ENCODE results near the gene PATJ. TPM values are rescaled to one million over a fixed set of nuclear protein-coding genes. Genes with fewer than 3 reads are reported as not detected.

Gene PATJ
- total and polyA plus RNA-seq, 7 donors: 2.0 to 49.9 (median 17.1) TPM

GRCh38 chr1:62131093-62131725 lies 388.9 kb downstream of the PATJ start:
- WGBS, 3 donors: 73 to 76% (median 74%) methylated on average over 6 of the region's 6 CpGs
- DNase-seq (no peak), ATAC-seq (peak; percentile 74 to 88 (median 85))
- Histone ChIP-seq H3K4me3 (no peak overlapping the region), H3K4me1 (no peaks in the 10 kb centered on the region), H3K27ac (no peak overlapping the region), H3K9me3 (no peaks in the 10 kb centered on the region), H3K27me3 (ENCODE audit: insufficient read depth in 3 of 3, low read length in 2 of 3) (no peaks in the 10 kb centered on the region), H3K36me3 (ENCODE audit: insufficient read depth in 1 of 2, low read depth in 1 of 2) (peaks cover 0 to 64% of the 10 kb centered on the region in 2 donors)
- intact Hi-C loops (cut with DNase I): loop anchor here in 1 of 2 donors (5.0 kb wide), 1 partner anchor 49 kb away; no protein-coding TSS in a partner anchor
- peak; percentile 71 for TF ChIP-seq CTCF (IDR thresholded peaks at IDR 0.05)

GRCh38 chr1:62138029-62138428 lies 395.7 kb downstream of the PATJ start:
- Histone ChIP-seq H3K36me3 (ENCODE audit: insufficient read depth in 1 of 2, low read depth in 1 of 2) (peaks cover 0 to 8% of the 10 kb centered on the region in 2 donors), H3K9me3 (no peaks in the 10 kb centered on the region), H3K4me3 (no peak overlapping the region), H3K27me3 (ENCODE audit: insufficient read depth in 3 of 3, low read length in 2 of 3) (no peaks in the 10 kb centered on the region), H3K27ac (no peak overlapping the region), H3K4me1 (peaks cover 8% of the 10 kb centered on the region)
- no peak for ATAC-seq
- 73 to 90% (median 86%) methylated on average over 3 of the region's 3 CpGs for WGBS, 3 donors
- TF ChIP-seq CTCF (IDR thresholded peaks at IDR 0.05): no peak
- intact Hi-C loops (cut with DNase I): no loop called here
- no peak for DNase-seq

GRCh38 chr1:62139410-62139809 lies 397.1 kb downstream of the PATJ start:
- intact Hi-C loops (cut with DNase I): no loop called here
- no peak for DNase-seq
- 37 to 81% (median 45%) methylated on average over 1 of the region's 1 CpG for WGBS, 3 donors
- Histone ChIP-seq H3K27ac (no peak overlapping the region), H3K9me3 (no peaks in the 10 kb centered on the region), H3K4me1 (peaks cover 8% of the 10 kb centered on the region), H3K4me3 (no peak overlapping the region), H3K27me3 (ENCODE audit: insufficient read depth in 3 of 3, low read length in 2 of 3) (no peaks in the 10 kb centered on the region), H3K36me3 (ENCODE audit: insufficient read depth in 1 of 2, low read depth in 1 of 2) (peaks cover 0 to 4% of the 10 kb centered on the region in 2 donors)
- ATAC-seq: peak in 3 of 4 donors; percentile 37 to 67 (median 57)
- no peak for TF ChIP-seq CTCF (IDR thresholded peaks at IDR 0.05)

GRCh38 chr1:62140666-62141065 lies 398.4 kb downstream of the PATJ start:
- DNase-seq: no peak
- Histone ChIP-seq H3K27me3 (ENCODE audit: insufficient read depth in 3 of 3, low read length in 2 of 3) (no peaks in the 10 kb centered on the region), H3K9me3 (no peaks in the 10 kb centered on the region), H3K4me1 (peaks cover 8% of the 10 kb centered on the region), H3K4me3 (no peak overlapping the region), H3K27ac (no peak overlapping the region), H3K36me3 (ENCODE audit: insufficient read depth in 1 of 2, low read depth in 1 of 2) (peaks cover 0 to 4% of the 10 kb centered on the region in 2 donors)
- WGBS, 3 donors: 72 to 88% (median 78%) methylated on average over 4 of the region's 4 CpGs
- intact Hi-C loops (cut with DNase I): no loop called here
- no peak for TF ChIP-seq CTCF (IDR thresholded peaks at IDR 0.05)
- no peak for ATAC-seq

- ATAC-seq (no peak), DNase-seq (no peak)
- H3K27ac ChIP-seq: no peak overlapping the region
- H3K9me3 ChIP-seq: no peaks in the 10 kb centered on the region
- H3K4me1 ChIP-seq: peaks cover 8% of the 10 kb centered on the region
- intact Hi-C loops (cut with DNase I): no loop called here
- H3K4me3 ChIP-seq: no peak overlapping the region
- WGBS, 3 donors: 26 to 32% (median 30%) methylated on average over 5 of the region's 5 CpGs
- peaks cover 0 to 4% of the 10 kb centered on the region in 2 donors for H3K36me3 ChIP-seq (ENCODE audit: insufficient read depth in 1 of 2, low read depth in 1 of 2)
- TF ChIP-seq CTCF (IDR thresholded peaks at IDR 0.05): no peak
- no peaks in the 10 kb centered on the region for H3K27me3 ChIP-seq (ENCODE audit: insufficient read depth in 3 of 3, low read length in 2 of 3)
These were observed 400.2 kb downstream of the PATJ start for GRCh38 chr1:62142496-62142895.

Measured in psoas muscle (tissue), 8 donors.